GM19455 (cell line): Measurements from ENCODE around the gene GPR42.

Experiments used
- ATAC-seq: cut with Tn5 transposase; IDR thresholded peaks from one replicate; pipeline ENCODE4 v1.9.1; 2021; ENCODE audit not compliant: unreplicated experiment

The GPR42 gene, protein sequence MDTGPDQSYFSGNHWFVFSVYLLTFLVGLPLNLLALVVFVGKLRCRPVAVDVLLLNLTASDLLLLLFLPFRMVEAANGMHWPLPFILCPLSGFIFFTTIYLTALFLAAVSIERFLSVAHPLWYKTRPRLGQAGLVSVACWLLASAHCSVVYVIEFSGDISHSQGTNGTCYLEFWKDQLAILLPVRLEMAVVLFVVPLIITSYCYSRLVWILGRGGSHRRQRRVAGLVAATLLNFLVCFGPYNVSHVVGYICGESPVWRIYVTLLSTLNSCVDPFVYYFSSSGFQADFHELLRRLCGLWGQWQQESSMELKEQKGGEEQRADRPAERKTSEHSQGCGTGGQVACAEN

DNA sequence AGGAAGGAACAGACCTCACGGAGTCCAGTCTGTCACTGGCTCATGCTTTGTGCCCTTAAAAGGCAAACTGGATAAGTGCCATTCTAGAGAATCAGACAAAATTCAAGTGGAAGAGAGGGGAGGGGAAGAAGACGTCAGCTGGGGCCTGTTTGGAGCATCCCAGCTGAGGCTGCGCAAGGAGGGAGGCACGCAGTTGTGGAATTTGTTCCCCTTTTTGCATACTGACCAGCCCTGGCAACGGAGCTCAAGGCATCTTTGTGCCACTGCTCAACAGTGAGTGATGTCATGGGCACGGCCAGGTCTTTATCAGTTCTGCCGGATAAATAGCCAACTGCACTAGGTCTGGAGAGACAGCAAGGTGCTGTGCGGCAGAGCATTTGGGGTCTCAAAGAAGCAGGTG lies at the start of gene GPR42:
TSS of gene GPR42 (plus strand) at position 347 of the 400 bp plus-strand sequence. CDS start 292 bp downstream, outside the sequence.
- ATAC-seq: no peak

DNA sequence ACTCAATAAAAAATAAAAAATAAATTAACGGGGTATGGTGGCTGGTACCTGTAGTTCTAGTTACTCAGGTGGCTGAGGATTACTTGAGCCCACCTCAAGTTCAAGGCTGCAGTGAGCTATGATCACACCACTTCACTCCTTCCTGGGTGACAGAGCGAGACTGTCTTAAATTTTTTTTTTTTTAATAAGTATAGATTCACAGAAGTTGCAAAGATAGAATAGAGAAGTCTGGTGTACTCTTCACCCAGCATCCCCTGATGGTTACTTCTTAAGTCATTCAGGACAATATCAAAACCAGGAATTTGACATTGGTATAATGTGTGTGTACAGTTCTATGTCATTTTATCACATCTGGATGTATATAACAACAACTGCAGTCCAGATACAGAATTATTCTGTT lies 49.6 kb upstream of the GPR42 start:
- ATAC-seq: no peak

DNA sequence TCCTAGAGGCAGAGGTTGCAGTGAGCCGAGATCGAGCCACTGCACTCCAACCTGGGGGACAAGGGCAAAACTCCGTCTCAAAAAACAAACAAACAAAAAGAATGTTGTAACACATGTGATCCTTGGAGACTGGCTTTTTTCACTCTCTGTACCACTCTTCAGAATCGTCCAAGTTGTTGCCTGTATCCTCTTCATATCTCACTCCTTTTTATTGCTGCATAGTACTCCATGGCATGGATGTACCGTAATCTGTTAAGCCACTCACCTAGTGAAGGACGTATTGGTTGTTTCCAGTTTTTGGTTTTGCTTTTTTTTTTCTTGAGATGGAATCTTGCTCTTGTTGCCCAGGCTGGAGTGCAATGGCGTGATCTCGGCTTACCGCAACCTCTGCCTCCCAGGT lies 48.9 kb upstream of the GPR42 start:
- no peak for ATAC-seq

DNA sequence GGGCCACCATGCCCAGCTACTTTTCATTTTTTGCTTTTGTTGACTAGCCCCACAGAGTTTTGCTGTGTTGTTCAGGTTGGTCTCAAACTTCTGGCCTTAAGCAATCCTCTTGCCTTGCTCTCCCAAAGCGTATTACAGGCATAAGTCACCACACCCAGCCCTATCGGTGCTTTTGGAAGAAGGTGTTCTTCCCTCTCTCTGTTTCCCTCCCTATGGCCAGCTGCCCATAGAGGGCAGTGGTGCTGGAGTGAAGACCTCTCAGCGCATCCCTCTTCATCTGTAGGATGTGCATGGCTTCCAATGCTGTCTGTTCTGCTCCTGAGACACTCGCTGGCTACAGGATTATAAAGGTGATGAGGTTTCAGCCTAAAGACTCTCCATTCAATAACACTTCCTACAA lies 43.2 kb upstream of the GPR42 start:
- ATAC-seq: no peak

DNA sequence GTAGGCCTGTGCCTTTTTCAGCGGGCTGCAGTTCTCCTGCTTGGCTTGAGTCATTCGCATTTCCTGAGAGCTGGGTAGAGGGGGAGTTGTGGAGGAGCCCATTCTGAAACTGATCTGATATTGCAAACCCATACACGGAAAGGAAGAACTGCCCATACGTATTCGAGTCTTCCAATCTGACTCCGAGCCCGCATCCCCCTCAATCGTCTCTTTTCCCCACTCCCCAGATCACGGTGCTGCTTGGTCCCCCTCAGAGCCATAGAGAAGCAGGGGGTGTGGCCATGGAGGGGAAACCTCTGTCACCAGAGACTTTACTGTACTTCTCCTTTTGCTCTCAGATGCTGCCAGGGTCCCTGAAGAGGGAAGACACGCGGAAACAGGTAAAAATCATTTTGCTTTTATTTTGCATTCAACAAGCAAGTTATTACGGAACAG lies 42.0 kb upstream of the GPR42 start, which contains the start of gene CD22:
TSS of gene CD22 (plus strand) at position 337 of the 435 bp plus-strand sequence. CDS start 2,854 bp downstream, outside the sequence.
- no peak for ATAC-seq

DNA sequence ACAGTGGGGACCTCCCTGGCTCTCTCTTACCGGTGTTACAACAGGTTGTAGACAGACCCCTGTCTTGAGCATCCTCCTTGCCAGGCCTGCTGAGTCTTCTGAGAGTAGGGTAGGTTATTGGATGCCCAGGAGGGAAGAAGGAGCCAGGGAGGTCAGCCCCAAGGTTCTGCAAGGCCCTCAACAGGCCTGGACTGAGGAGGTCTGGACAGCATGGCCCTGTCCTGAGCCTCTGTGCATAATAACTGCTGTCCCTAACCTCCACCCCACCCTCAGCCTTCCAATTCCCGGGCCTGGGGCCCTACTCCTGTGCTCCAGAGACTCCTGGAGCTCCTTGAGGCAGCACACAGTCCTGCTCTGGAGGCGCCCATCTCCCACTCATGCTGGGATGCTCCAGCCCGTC lies 41.5 kb upstream of the GPR42 start:
- no peak for ATAC-seq

DNA sequence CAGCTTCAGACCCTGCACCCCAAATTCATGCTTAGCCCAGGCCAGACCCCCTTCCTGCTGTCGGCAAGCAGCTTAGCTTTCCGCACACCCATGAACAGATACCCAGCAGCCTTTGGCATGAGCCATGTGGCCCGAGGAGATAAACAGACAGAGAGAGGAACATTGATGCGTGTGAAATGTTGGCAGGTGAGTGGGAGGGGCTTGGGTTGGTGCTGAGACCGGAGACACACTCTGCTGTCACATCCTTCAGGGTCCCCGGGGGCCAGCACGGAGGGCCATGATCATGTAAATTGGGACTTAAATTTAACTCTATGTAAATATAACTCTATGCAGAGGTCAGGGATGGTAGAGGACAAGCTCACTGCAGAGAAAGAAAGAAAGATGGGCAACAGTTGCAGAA lies 40.4 kb upstream of the GPR42 start:
- ATAC-seq: no peak

DNA sequence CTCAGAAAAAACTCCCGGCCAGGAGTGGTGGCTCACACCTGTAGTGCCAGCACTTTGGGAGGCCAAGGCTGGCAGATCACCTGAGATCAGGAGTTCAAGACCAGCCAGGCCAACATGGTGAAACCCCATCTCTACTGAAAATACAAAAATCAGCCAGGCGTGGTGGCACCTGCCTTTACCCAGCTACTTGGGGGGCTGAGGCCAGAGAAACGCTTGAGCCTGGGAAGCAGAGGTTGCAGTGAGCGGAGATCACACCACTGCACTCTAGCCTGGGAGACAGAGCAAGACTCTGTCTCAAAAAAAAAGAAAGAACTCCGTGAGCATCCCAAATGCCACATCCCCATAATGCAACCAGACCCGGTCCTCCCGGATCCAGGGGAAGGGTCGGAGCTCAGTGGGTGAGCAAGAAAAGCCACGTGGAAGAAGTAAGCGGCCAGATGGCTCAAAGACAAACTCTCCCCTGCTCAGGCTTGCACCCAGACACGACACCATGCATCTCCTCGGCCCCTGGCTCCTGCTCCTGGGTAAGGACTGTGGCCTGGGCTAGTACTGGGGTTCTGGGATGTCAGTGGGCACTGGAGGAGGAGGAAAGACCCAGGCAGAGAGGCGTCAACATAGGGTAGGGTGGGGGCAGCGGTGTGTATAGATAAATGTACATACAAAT lies 39.2 kb upstream of the GPR42 start:
- ATAC-seq: no peak

DNA sequence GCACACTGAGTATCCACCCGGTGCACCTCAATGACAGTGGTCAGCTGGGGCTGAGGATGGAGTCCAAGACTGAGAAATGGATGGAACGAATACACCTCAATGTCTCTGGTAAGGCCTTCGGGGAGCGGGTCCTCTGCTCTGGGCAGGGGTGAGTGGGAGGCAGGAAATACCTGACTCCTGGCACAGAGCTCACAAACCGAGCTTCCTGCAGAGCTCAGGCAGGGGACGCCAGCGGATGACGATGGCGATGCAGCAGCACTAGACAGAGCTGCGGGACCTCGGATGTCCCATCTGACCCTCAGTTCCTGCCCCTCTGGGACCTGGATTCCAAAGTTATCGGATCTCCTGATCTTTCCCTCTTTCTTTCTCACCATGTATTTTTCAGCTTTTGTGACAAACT lies 38.1 kb upstream of the GPR42 start:
- no peak for ATAC-seq

DNA sequence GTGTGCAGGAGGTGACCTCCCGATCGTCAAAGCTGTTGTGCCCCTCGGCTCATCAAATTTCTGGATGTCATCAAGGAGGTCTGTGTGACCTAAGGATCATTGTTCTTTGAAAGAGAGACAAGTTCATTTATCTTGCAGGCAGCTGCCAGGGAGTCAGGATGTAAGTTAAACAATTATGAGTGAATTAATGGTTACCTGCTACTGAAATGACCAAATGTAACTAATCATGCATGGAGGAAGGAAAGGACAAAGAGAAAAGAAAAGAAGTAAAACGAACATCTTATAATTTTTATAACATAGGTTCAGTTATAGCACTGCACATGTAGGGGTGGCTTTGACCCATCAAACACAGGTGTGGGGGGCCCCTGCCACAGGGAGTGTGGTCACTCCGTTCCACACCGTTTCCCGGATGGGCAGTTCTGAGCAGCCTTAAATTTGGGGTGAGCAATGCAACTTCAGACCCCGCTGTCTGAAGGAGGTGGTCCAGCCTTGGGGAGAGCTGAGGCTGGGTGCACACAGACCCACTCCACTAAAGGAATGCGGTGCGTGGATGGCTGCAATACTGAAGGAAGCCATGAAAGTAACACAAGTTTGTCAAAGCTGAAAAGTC lies 36.6 kb upstream of the GPR42 start:
- ATAC-seq: no peak

DNA sequence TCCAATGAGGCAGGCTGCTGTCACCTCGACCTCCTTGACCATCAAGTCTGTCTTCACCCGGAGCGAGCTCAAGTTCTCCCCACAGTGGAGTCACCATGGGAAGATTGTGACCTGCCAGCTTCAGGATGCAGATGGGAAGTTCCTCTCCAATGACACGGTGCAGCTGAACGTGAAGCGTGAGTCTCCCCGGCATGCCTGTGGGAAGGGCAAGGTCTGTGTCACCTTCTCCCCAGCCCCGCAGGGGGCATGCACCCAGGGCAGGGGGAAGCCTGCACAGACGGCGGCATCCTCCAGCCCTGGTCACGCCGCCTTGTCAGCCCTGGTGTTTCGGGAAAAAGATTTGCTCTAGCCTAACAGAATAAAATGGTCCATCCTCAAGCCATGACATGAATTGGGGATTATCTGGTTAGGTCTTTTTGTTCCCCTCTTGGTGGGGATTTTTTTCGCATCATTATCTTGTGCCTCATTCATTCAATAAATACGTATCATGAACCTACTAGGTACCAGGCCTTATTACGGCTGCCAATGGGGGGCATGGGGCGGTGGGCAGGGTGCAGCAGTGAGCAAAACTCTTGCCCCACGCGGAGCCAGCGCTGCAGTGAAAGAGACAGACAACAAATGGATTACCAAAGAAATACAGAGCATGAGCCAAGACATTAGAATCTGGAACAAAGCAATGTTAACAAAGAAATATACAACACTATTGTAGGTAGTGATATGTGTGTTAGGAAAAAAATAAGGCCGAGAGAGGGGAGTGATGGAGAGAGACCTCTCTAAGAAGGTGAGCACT lies 34.5 kb upstream of the GPR42 start:
- no peak for ATAC-seq

DNA sequence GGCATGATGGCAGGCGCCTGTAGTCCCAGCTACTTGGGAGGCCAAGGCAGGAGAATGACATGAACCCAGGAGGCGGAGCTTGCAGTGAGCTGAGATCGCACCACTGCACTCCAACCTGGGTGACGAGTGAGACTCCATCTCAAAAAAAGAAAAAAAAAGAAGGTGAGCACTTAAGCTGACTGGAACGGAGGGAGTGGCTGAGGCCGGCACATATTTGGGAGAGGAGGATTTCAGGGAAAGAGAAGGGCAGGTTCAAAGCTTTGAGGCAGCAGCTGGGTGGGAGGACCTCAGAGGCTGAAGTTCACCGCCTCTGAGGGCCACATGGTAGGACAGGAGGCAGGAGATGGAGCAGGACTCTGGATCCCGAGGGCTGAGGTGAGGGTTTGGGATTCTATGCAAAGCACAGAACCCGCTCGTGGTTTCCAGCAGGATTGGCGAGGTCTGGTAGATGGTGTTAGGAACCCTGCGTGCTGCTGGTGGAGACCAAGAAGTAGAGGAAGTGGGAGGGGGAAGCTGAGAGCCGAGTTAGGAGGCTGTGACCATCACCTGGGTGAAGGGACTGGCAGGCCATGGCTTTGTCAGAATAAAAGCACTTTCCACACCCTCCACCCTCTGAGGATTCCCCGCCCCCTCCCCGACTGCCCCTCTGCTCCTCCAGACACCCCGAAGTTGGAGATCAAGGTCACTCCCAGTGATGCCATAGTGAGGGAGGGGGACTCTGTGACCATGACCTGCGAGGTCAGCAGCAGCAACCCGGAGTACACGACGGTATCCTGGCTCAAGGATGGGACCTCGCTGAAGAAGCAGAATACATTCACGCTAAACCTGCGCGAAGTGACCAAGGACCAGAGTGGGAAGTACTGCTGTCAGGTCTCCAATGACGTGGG lies 33.5 kb upstream of the GPR42 start:
- no peak for ATAC-seq

DNA sequence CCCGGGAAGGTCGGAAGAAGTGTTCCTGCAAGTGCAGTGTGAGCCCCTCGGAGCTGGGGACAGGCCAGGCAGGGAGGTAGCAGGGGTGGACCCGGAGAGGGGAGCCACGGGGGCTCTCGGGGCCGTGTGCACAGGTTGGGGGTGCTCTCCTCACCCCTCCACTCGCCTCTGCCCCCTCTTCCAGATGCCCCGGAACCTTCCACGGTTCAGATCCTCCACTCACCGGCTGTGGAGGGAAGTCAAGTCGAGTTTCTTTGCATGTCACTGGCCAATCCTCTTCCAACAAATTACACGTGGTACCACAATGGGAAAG lies 32.9 kb upstream of the GPR42 start:
- ATAC-seq: no peak

DNA sequence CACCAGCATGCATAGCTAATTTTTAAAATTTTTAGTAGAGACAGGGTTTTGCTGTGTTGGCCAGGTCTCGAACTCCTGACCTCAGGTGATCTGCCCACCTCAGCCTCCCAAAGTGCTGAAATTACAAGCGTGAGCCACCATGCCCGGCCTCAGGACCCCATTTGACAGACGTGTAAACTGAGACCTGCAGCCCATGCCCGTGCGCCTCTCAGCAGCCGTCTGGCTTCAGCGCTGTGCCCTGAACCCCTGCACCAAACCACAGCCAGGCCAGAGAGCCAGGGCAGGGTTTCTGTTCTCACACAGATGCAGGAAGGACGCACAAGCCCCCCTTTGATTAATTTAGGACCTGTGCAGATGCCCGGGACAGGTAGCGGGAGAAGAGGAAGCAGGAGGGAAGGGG lies 30.4 kb upstream of the GPR42 start:
- no peak for ATAC-seq

DNA sequence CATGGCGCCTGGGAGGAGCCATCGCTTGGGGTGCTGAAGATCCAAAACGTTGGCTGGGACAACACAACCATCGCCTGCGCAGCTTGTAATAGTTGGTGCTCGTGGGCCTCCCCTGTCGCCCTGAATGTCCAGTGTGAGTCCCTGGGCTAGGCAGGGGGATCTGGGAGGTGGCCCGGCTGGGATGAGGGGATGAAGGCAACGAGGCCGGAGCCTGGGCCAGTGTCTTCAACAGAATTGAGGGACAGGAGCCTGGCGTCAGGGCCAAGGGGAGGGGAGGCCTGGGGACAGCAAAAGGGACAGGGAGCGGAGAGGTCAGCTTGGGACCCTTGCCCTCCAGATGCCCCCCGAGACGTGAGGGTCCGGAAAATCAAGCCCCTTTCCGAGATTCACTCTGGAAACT lies 29.9 kb upstream of the GPR42 start:
- ATAC-seq: no peak

DNA sequence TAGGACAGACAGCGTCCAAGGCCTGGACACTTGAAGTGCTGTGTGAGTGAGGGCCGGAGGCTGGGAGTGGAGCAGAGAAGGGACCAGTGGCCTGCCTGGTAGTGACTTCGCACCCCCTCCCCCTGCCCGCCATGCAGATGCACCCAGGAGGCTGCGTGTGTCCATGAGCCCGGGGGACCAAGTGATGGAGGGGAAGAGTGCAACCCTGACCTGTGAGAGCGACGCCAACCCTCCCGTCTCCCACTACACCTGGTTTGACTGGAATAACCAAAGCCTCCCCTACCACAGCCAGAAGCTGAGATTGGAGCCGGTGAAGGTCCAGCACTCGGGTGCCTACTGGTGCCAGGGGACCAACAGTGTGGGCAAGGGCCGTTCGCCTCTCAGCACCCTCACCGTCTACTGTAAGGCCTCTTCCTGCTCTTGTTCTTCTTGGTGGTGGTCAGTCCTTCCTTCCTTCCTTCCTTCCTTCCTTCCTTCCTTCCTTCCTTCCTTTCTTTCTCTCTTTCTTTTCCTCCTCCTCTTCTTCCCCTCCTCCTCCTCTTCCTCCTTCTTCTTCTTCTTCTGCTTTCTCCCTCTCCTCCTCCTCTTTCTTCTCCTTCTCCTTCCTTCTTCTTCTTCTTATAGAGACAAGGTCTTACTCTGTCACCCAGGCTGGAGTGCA lies 29.2 kb upstream of the GPR42 start:
- ATAC-seq: no peak

DNA sequence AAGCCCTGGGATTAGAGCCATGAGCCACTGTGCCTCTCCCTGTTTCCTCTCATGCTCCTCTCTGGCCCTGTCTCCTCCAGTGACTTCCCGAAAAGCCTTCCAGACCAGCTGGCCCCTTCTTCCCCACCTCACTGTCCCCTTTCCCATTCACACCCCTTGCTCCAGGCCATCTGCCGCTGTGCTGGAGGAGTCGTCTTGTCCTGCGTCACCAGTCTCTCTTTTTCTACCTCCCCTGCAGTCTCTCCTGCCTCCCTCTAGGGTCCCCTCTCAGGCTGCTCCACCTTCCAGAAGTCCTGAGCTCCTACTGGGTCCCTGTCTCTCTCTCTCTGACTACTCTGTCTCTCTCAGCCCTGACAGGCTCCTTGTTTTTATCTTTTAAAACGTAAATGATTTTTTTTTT lies 28.4 kb upstream of the GPR42 start:
- no peak for ATAC-seq

DNA sequence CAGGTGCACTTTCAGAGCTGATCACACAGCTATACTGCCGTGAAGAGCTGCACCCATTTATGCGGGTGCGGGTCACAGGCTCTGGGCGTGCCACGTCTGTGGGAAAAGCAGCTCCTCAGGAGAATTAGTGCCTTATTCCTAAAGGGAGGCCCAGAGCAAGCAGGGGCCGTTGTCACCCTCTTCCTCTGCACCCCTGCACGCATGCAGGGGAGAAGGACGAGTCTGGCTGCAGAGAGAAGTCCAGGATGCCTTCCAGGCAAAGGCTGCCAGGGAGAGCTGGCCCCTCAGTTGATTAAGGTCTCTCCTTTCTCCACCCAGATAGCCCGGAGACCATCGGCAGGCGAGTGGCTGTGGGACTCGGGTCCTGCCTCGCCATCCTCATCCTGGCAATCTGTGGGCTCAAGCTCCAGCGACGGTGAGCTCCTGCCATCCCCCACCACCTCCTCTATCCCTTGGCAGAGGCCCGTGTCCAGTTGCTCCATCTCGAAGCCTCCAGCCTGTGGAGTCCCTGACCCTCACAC lies 26.3 kb upstream of the GPR42 start:
- ATAC-seq: no peak

DNA sequence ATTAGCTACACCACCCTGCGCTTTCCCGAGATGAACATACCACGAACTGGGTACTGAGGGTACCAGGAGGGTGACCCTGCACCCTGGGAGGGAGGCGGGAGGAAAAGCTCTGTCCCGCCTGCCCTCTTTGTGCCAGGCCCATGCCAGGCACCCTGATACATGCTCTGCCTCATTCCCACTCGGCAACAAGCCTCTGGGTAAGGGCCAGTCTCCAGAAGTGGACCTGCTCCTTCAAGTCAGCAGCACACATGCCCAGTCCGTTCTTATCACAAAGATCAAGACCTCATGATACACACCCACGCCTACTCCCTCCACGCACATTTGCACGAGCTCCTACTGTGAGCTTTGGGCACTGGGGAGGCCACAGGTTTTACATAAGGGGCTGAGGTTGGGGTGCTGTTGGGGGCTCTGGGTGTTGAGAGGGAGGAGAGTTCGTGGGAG lies 25.2 kb upstream of the GPR42 start:
- ATAC-seq: no peak
